NCI-H526 treated with DMSO at 0.1 percent for 48 hours (cell line): Measurements from ENCODE around the gene CLSTN2.

Source experiments
- DNase-seq: peaks from one replicate; lab custom pipeline; 2025; lab: John Stamatoyannopoulos, UW

CLSTN2 gene

DNA sequence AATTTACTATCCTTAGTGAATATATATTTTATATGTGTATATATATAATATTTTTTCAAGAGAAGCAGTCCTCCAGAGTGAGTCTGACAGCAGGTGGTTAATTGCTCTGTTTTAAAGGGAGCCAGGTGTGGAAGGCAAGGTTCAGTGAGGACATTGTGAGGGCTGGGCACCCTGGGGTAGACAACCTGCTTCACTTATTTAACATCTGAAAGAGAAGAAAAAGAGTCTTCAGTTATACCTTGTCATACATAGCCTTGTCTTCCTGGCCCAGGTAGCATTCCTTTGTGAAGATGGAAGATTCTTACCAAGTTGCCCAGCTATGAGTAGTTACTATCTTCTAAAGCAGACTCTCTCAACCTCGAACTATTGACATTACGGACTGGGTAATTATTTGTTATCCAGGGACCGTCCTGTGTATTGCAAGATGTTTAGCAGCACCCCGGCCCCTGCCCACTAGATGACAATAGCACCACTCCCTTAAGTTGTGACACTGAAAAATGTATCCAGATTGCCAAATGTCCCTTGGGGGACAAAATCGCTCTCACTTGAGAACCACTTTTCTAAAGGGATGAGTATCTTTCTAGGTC is 406.9 kb downstream of the CLSTN2 start:
- DNase-seq: no peak

DNA sequence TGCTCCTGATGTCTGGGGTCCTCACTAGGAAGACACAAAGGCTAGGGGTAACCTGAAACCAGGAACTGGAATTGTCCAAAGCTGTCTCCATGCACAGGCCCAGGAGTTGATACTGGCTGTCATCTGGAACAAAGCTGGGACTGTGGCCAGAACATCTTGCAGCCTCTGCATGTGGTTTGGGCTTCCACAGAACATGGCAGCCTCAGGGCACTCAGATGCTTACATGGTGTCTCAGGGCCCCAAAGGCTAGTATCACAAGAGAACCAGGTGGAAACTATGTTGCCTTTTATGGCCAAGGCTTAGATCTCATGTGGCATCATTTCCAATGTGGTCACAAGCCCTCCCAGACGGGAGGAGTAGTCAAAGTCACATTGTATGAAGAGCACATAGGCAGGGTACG is 407.7 kb downstream of the CLSTN2 start:
- no peak for DNase-seq

DNA sequence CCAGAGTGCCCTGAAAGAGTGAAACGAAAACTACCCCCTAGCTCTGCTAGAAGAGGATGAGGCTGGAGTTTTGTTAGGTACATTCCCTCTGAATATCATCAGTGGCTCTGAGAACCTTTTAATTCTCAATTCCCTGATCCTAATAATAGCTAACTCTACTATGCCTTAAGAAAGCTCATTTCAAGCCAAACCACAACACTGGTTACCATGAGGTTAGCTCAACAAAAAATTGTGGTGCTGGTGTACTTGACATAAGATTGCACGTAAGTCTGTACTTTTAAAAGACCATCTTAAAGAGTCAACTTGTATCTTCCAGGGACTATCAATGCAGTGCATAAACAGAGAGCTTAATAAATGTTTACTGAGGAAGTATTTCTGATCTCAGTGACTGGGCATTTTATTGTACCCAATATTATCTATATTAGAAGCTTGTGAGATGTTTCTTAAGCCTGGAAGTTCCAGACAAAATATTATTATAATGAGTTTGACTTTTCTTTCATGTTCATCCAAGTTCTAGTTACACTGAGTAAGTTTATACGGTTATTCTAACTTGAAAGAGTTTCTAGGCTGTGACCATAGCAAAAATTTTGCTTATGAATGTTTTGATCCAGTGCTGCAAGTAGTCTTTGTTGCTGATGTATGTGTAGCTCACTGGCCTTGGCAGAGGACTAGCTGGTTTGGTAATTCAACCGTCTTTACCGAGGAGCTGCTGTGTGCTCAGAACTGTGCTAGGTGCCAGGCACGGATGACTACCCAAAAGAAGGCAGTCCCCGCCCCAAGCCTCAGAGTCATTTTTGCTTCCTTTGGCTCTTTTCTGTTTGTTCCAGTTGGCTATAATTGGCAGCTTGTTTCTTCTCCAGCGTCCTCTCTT is 408.5 kb downstream of the CLSTN2 start:
- DNase-seq: no peak

DNA sequence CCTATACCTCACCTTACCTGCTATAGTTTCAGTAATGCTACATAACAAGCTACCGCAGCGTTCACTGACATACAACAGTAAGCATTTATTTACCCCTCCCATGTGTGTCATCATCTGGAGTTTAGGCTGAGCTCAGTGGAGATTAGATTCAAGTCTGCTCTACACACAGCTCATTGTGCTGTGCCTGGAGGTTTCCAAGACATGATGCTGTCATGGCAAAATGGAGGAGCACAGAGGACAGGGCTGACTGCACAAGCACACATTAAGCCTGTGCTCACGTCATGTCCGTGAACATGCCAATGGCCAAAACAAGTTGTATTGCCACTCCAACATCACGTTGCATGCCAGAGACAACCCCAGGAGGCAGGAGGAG is 409.1 kb downstream of the CLSTN2 start:
- no peak for DNase-seq

DNA sequence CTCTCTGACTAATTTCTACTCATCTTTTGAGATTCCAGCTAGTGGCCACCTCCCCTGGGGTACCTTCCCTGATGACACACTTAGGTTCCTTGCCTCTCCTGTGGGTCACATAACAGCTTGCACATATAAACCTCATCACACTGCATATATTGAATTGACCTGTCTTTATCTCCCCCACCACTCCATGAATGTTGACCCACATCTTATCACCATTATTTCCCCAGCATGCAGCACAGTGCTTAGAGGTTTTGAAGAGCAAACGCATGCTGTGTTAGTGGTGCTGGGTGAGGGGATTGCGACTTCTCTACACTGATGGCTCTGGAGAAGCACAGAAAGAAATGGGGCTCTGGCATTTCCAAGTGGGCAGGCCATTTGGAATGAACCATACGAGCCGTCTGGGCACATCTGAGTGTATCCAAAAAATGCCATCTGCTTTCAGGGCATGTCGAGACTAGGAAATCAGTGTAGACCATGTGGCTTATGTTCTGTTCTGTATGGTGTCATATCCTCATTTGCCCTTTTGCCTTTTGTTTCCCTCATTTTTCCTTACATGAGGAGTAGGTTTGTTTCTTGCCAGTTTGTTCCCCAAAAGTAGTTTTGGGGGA is 409.7 kb downstream of the CLSTN2 start:
- DNase-seq: no peak

DNA sequence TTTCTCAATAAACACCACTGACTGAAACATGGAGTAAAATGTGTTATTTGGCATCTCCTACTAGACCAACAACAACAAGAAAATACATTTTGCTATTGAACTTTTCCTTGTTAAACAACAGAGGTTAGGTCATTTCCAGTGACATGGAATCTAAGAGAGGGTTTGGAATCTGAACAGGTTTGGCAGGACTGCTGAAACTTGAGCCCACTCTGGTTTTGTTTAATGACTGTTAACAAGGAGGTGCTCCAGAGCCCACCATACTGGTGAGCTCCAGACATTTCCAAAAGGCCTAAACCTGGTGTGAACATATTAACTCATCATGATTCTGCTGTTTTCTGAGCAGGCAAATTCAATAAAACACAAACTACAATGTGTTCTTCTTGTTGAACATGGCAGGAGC is 412.2 kb downstream of the CLSTN2 start:
- DNase-seq: no peak

DNA sequence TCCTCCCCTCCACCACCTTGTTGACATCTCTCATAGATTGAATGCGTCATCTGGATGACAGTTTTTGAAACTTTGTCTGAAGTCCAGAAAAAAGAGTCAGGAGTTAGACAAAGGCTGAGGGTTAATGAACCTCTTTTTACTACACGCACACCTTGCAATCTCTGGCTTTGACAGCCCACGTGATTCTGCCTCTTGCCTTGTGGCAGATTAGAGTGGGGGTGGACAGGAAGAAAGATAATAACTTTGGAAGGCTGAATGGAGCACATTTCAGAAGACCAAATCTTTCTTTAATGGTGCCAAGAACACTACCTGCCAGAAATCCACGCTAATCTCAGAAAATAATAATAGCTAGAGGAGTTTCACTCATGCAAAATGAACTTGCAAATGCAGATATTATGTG is 415.0 kb downstream of the CLSTN2 start:
- DNase-seq: no peak

DNA sequence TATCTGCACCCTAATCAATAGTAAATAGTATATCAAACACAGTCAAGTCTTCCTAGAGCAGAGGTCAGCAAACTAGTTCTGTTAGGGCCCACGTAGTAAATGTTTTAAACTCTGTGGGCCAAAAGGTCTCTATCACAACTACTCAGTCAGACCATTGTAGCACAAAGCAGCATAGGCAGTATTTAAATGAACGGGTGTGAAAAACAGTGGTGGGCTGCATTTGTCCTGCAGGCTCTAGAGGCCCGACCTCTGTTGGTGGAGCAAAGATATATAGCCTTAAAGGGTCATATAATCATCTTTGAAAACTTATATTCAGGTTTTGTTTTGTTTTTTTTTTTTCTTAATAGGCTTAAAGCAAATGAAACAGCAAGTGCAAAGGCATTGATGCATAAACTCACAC is 416.5 kb downstream of the CLSTN2 start:
- DNase-seq: no peak

DNA sequence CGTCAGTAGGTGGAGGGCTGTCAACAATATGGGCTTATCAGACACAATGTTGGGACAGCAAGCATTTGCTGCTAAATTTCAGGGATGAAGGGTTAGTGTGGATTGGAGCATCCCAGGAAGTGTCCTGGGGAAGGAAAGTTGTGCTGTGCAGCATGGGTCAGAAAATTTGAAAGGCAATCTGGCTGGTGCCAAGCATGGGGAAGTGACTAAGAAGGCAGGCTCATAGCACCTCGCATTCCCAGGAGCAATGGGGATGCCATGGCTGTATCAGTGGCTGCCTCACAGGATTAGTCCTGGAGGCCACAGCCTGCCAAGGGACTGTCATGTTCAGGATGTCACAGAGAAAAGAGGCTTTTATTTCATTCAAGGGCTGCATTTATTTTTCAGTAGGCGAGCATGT is 420.5 kb downstream of the CLSTN2 start:
- no peak for DNase-seq

DNA sequence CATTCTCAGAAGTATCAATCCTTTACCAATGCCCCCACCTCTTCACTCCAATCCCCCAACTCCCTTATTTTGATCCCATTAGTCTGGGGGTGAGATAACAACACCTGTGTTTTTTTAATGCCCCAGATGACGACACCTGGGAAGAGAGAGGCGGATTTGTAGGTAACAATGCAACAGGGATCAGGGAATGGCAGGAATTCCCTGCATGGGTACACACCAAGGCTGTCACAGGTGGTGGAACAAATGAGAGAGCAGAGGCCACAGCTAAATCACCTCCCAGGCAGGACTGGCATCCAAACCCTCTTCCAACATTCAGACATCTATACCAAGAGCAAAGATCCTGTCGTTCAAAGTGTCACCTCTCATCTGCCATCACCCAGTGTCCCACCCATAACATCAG is 423.7 kb downstream of the CLSTN2 start:
- no peak for DNase-seq

DNA sequence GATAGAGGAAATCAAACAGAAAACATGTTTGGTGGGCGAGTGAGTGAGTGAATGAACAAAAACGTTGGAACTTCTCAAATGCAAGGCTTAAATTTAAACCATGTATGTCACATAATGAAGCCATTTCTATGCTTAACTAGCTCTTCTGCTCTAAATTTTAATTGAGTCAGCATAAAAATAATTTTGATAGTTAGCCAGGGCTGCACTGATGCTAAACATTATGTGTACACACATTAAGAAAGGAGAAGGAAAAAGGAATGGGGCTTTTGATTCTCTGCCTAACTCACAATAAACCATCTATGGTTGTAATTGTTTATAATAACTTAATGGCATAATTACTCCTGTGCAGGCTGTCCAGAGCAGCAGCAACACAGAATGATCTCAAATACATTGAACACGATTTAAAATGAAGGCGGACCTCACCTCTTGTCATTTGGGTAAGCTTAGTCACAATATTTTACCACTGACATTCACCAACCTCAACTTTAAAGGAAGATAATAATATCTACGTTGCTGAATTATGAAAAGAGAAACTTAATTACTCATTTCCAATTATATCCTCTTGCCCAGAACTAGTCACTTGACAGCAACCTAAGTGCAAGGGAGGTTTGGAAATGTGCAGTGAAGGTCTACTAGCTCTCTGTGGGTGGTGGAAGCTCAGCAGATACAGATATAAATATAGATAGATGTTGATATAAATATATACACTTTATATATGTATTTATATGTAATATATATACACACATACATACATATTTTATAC is 424.4 kb downstream of the CLSTN2 start:
- DNase-seq: no peak

DNA sequence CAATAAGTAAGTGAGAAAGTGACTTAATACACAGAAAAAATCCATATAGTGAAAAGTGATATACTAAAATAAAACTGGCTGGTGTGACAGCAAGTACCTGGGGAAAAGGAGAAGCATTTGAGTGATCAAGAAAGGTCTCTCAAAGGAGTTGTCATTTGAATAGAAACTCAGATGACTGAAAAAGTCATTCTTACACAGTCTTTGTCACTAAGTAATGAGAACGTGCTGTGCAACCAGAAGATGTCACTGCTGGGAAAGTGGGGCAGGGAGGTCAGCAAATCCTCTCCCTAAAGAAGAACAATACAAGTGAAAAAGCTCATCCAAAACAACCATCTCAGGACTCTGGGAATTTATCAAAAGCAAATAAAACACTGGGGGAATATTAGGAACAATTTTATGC is 425.3 kb downstream of the CLSTN2 start:
- no peak for DNase-seq

DNA sequence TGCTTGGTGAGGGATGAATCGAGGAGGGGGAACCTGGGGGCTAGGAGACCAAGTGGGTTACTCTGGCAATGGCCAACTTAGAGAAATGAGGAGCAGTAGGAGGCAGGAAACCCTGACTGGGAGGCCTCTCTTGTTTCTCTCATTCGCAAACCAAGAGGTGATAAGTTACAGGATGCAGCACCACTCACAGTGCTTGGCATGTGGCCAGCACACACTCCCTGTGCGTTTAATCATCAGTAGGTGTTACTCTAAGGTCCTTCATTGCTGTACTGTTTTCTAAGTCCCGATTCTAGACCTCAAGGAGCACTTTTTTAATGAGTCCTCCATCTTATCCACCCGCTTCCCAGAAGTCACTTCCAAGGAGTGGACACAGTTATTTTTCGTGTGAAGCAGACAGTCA is 428.8 kb downstream of the CLSTN2 start:
- no peak for DNase-seq

DNA sequence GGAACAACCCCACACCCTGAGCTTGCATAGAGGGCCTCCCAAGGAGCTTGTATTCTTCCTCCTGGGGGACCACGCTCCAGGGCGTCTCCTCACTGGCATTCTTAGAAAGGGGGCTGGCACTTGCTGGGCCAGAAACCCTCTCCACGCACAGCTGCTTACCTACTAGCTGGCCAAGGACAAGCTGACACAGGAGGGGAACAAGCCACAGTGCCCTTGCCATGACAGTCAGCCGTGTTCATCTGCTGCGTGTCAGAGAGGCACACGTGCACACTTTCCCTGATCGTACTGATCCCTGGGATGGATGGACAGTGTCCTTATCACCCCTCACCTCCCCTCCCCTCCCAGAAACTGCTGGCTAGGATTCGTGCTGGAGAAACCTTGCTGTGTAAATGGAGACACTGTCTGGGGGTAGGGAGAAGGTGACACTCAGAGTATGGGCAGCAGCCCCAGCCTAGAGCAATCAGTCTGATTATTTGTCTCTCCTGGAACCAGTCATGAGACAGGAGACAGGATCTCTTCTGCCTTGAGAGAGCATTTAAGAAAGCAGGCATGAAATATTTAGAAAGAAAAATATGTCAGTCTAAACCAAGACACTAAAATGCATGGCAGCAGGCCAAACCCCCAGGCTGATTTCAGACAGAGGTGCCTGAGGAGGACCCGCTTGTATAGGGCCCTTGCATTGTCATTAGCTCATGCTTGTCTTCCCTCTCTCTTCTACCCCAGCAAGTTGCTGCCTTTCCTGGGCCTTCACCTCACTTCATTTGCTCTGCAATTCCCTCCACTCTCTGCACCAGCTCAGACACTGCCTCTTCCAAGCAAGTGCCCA is 431.1 kb downstream of the CLSTN2 start:
- DNase-seq: no peak

DNA sequence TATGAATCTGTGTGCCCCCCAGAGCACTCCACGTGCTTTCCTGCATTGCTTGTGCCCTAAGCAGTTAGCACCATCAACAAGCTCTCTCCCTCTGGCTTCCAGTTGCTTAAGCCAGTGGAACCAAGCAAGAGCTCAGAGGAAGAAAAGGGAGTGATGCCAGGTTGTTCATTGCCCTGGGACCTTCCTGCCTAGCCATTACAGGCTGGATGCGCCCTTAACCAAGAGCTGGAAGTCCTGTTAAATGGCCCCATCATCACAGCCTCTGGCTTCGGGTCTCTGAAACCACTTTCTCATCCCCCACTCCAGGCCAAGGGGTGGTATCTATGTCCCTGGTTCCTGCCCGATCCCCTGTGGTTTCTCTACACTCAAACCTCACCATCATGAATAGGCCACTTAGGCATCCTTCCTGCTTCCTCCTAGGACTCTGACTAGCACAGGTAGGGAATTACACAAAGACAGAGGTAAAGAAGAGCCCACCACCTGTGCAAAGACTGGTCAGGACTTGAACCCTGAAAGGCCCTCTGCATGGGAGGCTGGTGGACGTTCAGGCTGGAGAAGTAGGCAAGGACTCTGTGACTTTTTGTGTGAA is 433.3 kb downstream of the CLSTN2 start:
- DNase-seq: no peak

DNA sequence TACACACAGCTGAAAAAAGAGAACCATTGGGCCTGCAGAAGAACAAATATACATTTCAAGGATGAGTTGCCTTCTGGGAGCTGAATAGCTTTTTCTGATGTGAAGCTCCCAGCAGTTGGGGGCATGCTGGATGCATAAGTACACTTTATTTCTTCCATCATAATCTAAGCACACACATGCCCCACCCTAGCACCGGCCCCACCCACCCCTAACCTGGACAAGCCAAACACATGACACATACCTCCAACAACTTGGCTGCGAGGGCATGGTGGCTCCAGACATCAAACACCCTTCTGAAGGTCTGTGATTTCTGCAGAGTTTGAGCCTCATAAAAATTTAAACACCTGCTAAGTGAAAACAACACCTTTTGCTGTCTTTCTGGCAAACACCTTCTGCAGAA is 435.7 kb downstream of the CLSTN2 start:
- no peak for DNase-seq

DNA sequence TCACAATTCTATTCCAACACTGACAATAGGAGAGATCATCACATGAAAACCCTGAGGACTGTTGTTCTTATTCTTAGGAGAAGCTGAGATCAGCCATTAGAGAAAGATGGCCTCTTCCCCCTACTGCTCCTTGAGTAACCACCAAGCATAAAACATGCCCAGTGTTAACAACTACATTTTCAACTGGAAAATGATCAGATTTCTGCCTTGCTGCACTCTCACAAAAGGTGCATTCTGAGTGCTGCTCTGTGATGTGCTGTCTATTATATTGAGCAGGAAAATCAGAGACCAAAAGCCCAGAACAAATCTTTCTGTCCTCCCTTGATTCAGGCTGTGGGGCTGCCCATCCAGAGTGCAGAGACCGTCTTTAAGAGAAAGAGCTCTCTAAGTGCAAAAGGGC is 438.2 kb downstream of the CLSTN2 start:
- no peak for DNase-seq

DNA sequence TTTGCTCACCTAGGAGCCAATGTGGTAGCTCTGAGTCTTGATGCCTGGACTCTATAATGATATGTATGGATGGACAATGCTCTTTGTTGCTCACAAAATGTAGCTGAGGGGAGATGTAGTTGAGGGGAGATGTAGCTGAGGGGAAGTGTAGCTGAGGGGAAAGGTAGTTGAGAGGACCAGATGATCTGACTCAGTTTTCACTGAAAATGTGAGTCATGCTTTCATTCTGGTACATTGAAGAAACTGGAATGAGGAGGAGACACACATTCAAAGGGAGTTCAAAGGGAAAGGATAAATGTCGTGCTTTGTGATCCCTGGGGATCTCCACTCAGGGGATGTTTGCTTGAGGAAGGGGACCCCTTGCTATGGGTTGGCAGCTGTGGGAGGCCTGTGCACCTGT is 440.0 kb downstream of the CLSTN2 start:
- no peak for DNase-seq

DNA sequence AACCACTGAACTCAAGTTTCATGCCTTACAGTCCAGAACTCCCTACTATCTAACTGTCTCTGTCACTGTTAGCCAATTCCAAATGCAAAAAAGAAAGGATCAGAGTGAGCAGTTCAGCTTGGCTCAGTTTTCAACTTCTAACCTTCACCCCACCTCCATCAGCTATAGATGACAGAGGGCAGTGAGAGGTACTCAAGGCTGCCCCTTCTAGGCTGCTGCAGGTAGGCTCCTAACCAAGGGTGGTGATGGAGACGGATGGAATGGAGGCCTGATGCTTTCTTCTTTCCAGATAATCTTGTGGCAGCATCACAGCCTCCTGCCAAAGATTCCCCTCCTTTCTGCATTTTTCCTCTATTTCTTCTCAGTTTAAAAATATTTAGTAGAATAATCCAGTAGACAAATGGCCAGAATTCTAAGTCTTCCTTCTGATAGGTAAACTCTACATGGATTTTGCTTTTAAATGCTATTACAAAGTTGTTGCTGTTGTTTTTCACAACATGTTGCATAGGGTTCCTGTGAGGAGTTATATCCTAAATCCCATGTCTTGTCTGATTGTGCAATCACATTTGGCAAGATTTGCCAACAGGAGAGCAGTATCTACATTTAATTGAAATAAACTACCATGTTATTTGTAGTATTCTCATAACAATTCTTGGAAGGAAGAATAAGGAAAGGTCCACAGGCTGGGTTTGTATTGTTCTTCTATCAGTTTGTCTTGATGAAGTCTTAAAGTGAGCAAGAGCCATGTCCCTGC is 441.3 kb downstream of the CLSTN2 start:
- no peak for DNase-seq

DNA sequence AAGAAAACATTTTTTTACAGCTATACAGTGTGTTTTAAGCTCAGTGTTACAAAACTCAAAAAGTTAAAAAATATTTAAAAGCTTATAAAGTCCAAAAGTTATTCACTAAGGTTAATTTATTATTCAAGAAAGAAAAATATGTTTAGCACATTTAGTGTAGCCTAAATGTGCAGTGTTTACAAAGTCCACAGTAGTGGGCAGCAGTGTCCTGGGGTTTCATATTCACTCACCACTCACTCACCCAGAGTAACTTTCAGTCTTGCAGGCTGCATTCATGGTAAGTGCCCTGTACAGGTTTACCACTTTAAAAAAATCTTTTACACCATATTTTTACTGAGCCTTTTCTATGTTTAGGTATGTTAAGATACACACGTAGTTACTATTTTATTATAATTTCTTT is 442.7 kb downstream of the CLSTN2 start:
- no peak for DNase-seq
